ENCODE data around the gene MSH6. TPM values are rescaled to one million over a fixed set of nuclear protein-coding genes. Genes with fewer than 3 reads are reported as not detected.

Gene MSH6
- total and polyA plus RNA-seq, 2 donors from 2014 or later = 13.3 to 32.8 TPM

DNA sequence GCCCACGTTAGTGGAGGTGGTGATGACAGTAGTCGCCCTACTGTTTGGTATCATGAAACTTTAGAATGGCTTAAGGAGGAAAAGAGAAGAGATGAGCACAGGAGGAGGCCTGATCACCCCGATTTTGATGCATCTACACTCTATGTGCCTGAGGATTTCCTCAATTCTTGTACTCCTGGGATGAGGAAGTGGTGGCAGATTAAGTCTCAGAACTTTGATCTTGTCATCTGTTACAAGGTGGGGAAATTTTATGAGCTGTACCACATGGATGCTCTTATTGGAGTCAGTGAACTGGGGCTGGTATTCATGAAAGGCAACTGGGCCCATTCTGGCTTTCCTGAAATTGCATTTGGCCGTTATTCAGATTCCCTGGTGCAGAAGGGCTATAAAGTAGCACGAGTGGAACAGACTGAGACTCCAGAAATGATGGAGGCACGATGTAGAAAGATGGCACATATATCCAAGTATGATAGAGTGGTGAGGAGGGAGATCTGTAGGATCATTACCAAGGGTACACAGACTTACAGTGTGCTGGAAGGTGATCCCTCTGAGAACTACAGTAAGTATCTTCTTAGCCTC is 16.2 kb downstream of the MSH6 start:
- Histone ChIP-seq H3K4me1 (ENCODE audit: control insufficient read depth in 2 of 3, insufficient read depth in 2 of 3, low read depth in 1 of 3, low read length in 3 of 3) (no peaks in the 10 kb centered on the region), H3K27ac (ENCODE audit: low read depth in 2 of 2, low read length in 2 of 2) (no peak overlapping the region), H3K4me3 (ENCODE audit: low read length in 3 of 3) (no peak overlapping the region), H3K9me3 (ENCODE audit: control insufficient read depth in 2 of 3, insufficient read depth in 1 of 3, low read length in 3 of 3) (peaks cover 0 to 6% (median 2%) of the 10 kb centered on the region in 3 donors), H3K27me3 (ENCODE audit: control insufficient read depth, insufficient read depth, low read length) (no peaks in the 10 kb centered on the region), H3K9ac (ENCODE audit: low read length in 3 of 3) (no peak overlapping the region), H3K36me3 (ENCODE audit: control insufficient read depth in 2 of 3, insufficient read depth in 3 of 3, low read length in 3 of 3) (peaks cover 36 to 48% (median 42%) of the 10 kb centered on the region in 3 donors)
- DNase-seq (no peak), FAIRE-seq (no peak)
- TF ChIP-seq, protein P1, sequence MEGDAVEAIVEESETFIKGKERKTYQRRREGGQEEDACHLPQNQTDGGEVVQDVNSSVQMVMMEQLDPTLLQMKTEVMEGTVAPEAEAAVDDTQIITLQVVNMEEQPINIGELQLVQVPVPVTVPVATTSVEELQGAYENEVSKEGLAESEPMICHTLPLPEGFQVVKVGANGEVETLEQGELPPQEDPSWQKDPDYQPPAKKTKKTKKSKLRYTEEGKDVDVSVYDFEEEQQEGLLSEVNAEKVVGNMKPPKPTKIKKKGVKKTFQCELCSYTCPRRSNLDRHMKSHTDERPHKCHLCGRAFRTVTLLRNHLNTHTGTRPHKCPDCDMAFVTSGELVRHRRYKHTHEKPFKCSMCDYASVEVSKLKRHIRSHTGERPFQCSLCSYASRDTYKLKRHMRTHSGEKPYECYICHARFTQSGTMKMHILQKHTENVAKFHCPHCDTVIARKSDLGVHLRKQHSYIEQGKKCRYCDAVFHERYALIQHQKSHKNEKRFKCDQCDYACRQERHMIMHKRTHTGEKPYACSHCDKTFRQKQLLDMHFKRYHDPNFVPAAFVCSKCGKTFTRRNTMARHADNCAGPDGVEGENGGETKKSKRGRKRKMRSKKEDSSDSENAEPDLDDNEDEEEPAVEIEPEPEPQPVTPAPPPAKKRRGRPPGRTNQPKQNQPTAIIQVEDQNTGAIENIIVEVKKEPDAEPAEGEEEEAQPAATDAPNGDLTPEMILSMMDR (IDR thresholded peaks at IDR 0.05; ENCODE audit: borderline replicate concordance, extremely low read depth, insufficient read depth) = no peak
- intact Hi-C loops (cut with DNase I) = no loop called here

DNA sequence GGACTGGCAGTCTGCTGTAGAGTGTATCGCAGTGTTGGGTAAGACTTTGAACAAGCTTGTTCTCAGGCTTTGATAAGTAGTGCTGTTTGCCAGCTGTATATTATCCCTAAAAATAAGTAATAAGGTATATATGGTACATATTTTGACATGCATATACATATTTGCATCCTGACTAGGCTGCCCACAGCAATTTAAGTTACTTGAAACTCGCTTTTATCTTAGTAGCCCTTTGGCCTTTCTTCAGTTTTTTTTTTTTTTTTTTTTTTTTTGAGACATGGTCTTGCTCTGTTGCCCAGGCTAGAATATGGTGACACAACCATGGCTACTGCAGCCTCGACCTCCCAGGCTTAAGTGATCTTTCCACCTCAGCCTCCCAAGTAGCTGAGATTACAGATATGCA is 18.2 kb downstream of the MSH6 start:
- no peak for DNase-seq
- Histone ChIP-seq H3K27ac (ENCODE audit: low read depth in 2 of 2, low read length in 2 of 2) (no peak overlapping the region), H3K9me3 (ENCODE audit: control insufficient read depth in 2 of 3, insufficient read depth in 1 of 3, low read length in 3 of 3) (peaks cover 0 to 6% (median 2%) of the 10 kb centered on the region in 3 donors), H3K4me1 (ENCODE audit: control insufficient read depth in 2 of 3, insufficient read depth in 2 of 3, low read depth in 1 of 3, low read length in 3 of 3) (no peaks in the 10 kb centered on the region), H3K27me3 (ENCODE audit: control insufficient read depth, insufficient read depth, low read length) (no peaks in the 10 kb centered on the region), H3K4me3 (ENCODE audit: low read length in 3 of 3) (no peak overlapping the region), H3K9ac (ENCODE audit: low read length in 3 of 3) (no peak overlapping the region), H3K36me3 (ENCODE audit: control insufficient read depth in 2 of 3, insufficient read depth in 3 of 3, low read length in 3 of 3) (peaks cover 38 to 65% (median 38%) of the 10 kb centered on the region in 3 donors)
- TF ChIP-seq, protein P1 (IDR thresholded peaks at IDR 0.05; ENCODE audit: borderline replicate concordance, extremely low read depth, insufficient read depth) = no peak
- no peak for FAIRE-seq
- intact Hi-C loops (cut with DNase I) = no loop called here

DNA sequence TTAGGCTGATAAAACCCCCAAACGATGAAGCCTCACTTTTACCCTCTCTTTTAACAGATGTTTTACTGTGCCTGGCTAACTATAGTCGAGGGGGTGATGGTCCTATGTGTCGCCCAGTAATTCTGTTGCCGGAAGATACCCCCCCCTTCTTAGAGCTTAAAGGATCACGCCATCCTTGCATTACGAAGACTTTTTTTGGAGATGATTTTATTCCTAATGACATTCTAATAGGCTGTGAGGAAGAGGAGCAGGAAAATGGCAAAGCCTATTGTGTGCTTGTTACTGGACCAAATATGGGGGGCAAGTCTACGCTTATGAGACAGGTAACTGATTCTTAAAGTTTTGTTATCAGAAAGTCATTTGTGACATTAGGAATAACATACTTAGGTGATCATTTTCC is 20.4 kb downstream of the MSH6 start:
- Histone ChIP-seq H3K36me3 (ENCODE audit: control insufficient read depth in 2 of 3, insufficient read depth in 3 of 3, low read length in 3 of 3) (peaks cover 34 to 71% (median 36%) of the 10 kb centered on the region in 3 donors), H3K9ac (ENCODE audit: low read length in 3 of 3) (no peak overlapping the region), H3K4me3 (ENCODE audit: low read length in 3 of 3) (no peak overlapping the region), H3K9me3 (ENCODE audit: control insufficient read depth in 2 of 3, insufficient read depth in 1 of 3, low read length in 3 of 3) (peaks cover 0 to 6% (median 2%) of the 10 kb centered on the region in 3 donors), H3K27me3 (ENCODE audit: control insufficient read depth, insufficient read depth, low read length) (no peaks in the 10 kb centered on the region), H3K27ac (ENCODE audit: low read depth in 2 of 2, low read length in 2 of 2) (no peak overlapping the region), H3K4me1 (ENCODE audit: control insufficient read depth in 2 of 3, insufficient read depth in 2 of 3, low read depth in 1 of 3, low read length in 3 of 3) (no peaks in the 10 kb centered on the region)
- FAIRE-seq (no peak), DNase-seq (no peak)
- intact Hi-C loops (cut with DNase I) = no loop called here
- TF ChIP-seq, protein P1 (IDR thresholded peaks at IDR 0.05; ENCODE audit: borderline replicate concordance, extremely low read depth, insufficient read depth) = no peak

- Histone ChIP-seq H3K4me3 (ENCODE audit: low read length in 3 of 3) (no peak overlapping the region), H3K9me3 (ENCODE audit: control insufficient read depth in 2 of 3, insufficient read depth in 1 of 3, low read length in 3 of 3) (peaks cover 0 to 6% (median 2%) of the 10 kb centered on the region in 3 donors), H3K36me3 (ENCODE audit: control insufficient read depth in 2 of 3, insufficient read depth in 3 of 3, low read length in 3 of 3) (peaks cover 30 to 67% (median 34%) of the 10 kb centered on the region in 3 donors), H3K27me3 (ENCODE audit: control insufficient read depth, insufficient read depth, low read length) (no peaks in the 10 kb centered on the region), H3K4me1 (ENCODE audit: control insufficient read depth in 2 of 3, insufficient read depth in 2 of 3, low read depth in 1 of 3, low read length in 3 of 3) (no peaks in the 10 kb centered on the region), H3K27ac (ENCODE audit: low read depth in 2 of 2, low read length in 2 of 2) (no peak overlapping the region), H3K9ac (ENCODE audit: low read length in 3 of 3) (no peak overlapping the region)
- TF ChIP-seq, protein P1 (IDR thresholded peaks at IDR 0.05; ENCODE audit: borderline replicate concordance, extremely low read depth, insufficient read depth) = no peak
- intact Hi-C loops (cut with DNase I) = no loop called here
- FAIRE-seq = no peak
- no peak for DNase-seq
Observed at GRCh38 chr2:47803770-47804169, 20.8 kb downstream of the MSH6 start.

All from kidney (tissue), 14 donors.